ENCODE measurements around the gene MYEF2. TPM values are rescaled to one million over a fixed set of nuclear protein-coding genes. Genes with fewer than 3 reads are reported as not detected.

MYEF2 gene
- total and polyA plus RNA-seq, 2 experiments from 2014 or later = 62.0 to 79.7 TPM

DNA sequence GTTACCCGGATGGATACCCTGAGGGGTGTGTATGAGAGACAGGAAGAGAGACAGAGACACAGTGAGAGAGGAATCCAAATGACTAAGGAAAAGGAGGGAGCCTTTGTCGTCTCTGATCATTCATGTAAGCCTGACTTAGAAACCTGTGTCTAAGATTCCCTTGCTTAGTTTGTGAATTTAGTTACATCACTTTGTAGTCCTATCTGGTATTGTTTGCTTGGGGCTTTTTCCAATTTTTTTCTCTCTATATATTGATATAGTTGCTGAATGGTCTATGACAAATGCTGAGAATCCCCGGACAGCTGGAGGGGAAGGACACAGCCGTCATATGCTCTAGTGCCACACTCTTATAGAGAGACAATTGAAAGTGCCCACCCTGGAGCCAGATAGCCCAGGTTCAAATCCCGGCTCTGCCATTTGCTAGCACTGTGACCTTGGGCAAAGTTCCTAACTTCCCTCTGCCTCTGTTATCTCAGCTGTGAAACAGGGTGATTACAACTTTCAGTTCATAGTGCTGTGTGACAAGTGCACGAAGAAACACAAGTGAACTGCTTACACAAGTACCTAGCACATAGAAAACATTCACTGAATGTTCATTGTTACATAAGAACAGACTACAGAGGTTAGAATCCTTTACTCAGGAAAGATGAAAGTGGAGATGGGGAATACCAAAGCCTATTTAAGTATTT, 51.3 kb downstream of the MYEF2 start (continued):
- TF ChIP-seq, protein P1, sequence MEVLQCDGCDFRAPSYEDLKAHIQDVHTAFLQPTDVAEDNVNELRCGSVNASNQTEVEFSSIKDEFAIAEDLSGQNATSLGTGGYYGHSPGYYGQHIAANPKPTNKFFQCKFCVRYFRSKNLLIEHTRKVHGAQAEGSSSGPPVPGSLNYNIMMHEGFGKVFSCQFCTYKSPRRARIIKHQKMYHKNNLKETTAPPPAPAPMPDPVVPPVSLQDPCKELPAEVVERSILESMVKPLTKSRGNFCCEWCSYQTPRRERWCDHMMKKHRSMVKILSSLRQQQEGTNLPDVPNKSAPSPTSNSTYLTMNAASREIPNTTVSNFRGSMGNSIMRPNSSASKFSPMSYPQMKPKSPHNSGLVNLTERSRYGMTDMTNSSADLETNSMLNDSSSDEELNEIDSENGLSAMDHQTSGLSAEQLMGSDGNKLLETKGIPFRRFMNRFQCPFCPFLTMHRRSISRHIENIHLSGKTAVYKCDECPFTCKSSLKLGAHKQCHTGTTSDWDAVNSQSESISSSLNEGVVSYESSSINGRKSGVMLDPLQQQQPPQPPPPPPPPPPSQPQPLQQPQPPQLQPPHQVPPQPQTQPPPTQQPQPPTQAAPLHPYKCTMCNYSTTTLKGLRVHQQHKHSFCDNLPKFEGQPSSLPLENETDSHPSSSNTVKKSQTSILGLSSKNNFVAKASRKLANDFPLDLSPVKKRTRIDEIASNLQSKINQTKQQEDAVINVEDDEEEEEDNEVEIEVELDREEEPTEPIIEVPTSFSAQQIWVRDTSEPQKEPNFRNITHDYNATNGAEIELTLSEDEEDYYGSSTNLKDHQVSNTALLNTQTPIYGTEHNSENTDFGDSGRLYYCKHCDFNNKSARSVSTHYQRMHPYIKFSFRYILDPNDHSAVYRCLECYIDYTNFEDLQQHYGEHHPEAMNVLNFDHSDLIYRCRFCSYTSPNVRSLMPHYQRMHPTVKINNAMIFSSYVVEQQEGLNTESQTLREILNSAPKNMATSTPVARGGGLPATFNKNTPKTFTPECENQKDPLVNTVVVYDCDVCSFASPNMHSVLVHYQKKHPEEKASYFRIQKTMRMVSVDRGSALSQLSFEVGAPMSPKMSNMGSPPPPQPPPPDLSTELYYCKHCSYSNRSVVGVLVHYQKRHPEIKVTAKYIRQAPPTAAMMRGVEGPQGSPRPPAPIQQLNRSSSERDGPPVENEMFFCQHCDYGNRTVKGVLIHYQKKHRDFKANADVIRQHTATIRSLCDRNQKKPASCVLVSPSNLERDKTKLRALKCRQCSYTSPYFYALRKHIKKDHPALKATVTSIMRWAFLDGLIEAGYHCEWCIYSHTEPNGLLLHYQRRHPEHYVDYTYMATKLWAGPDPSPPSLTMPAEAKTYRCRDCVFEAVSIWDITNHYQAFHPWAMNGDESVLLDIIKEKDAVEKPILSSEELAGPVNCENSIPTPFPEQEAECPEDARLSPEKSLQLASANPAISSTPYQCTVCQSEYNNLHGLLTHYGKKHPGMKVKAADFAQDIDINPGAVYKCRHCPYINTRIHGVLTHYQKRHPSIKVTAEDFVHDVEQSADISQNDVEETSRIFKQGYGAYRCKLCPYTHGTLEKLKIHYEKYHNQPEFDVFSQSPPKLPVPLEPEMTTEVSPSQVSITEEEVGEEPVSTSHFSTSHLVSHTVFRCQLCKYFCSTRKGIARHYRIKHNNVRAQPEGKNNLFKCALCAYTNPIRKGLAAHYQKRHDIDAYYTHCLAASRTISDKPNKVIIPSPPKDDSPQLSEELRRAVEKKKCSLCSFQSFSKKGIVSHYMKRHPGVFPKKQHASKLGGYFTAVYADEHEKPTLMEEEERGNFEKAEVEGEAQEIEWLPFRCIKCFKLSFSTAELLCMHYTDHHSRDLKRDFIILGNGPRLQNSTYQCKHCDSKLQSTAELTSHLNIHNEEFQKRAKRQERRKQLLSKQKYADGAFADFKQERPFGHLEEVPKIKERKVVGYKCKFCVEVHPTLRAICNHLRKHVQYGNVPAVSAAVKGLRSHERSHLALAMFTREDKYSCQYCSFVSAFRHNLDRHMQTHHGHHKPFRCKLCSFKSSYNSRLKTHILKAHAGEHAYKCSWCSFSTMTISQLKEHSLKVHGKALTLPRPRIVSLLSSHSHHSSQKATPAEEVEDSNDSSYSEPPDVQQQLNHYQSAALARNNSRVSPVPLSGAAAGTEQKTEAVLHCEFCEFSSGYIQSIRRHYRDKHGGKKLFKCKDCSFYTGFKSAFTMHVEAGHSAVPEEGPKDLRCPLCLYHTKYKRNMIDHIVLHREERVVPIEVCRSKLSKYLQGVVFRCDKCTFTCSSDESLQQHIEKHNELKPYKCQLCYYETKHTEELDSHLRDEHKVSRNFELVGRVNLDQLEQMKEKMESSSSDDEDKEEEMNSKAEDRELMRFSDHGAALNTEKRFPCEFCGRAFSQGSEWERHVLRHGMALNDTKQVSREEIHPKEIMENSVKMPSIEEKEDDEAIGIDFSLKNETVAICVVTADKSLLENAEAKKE (CRISPR knock-in tag; IDR thresholded peaks at IDR 0.05) = no peak
- TF ChIP-seq EZH2phosphoT487 (IDR thresholded peaks at IDR 0.05; ENCODE audit: unreplicated experiment) (no peak), CREB1 (CRISPR knock-in tag; IDR thresholded peaks at IDR 0.05; ENCODE audit: low read depth) (no peak), STAT1 (IDR thresholded peaks at IDR 0.05; ENCODE audit: unreplicated experiment) (no peak)

DNA sequence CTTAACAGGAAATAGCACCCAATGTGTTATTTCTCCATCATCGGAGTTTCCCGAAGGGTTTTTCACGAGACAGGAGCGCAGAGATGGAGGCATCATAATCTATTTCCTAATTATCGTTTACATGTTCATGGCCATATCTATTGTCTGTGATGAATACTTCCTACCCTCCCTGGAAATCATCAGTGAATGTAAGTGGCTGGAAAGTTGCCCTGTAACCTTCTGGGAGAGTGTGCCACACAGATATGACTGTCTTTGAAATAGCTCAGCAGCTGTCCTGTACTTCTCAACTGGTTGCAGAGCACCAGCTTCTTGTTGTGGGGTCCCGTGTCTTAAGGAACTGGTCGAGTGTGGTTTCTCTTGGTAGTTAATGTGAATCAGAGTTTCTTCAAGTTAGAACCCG, 56.2 kb downstream of the MYEF2 start:
- no peaks in the 10 kb centered on the region for H3K79me2 ChIP-seq (replicated peaks; ENCODE audit: insufficient read depth)
- TF ChIP-seq, protein P2, sequence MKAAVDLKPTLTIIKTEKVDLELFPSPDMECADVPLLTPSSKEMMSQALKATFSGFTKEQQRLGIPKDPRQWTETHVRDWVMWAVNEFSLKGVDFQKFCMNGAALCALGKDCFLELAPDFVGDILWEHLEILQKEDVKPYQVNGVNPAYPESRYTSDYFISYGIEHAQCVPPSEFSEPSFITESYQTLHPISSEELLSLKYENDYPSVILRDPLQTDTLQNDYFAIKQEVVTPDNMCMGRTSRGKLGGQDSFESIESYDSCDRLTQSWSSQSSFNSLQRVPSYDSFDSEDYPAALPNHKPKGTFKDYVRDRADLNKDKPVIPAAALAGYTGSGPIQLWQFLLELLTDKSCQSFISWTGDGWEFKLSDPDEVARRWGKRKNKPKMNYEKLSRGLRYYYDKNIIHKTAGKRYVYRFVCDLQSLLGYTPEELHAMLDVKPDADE (IDR thresholded peaks at IDR 0.05) = no peak
- TF ChIP-seq ZNF331 (CRISPR knock-in tag; IDR thresholded peaks at IDR 0.05; ENCODE audit: low read depth) (no peak), CREB1 (CRISPR knock-in tag; IDR thresholded peaks at IDR 0.05; ENCODE audit: low read depth) (no peak), POLR2AphosphoS5 (IDR thresholded peaks at IDR 0.05; ENCODE audit: low read depth) (no peak)
- TF ChIP-seq, protein P3, sequence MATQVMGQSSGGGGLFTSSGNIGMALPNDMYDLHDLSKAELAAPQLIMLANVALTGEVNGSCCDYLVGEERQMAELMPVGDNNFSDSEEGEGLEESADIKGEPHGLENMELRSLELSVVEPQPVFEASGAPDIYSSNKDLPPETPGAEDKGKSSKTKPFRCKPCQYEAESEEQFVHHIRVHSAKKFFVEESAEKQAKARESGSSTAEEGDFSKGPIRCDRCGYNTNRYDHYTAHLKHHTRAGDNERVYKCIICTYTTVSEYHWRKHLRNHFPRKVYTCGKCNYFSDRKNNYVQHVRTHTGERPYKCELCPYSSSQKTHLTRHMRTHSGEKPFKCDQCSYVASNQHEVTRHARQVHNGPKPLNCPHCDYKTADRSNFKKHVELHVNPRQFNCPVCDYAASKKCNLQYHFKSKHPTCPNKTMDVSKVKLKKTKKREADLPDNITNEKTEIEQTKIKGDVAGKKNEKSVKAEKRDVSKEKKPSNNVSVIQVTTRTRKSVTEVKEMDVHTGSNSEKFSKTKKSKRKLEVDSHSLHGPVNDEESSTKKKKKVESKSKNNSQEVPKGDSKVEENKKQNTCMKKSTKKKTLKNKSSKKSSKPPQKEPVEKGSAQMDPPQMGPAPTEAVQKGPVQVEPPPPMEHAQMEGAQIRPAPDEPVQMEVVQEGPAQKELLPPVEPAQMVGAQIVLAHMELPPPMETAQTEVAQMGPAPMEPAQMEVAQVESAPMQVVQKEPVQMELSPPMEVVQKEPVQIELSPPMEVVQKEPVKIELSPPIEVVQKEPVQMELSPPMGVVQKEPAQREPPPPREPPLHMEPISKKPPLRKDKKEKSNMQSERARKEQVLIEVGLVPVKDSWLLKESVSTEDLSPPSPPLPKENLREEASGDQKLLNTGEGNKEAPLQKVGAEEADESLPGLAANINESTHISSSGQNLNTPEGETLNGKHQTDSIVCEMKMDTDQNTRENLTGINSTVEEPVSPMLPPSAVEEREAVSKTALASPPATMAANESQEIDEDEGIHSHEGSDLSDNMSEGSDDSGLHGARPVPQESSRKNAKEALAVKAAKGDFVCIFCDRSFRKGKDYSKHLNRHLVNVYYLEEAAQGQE (IDR thresholded peaks at IDR 0.05; ENCODE audit: unreplicated experiment) = no peak
- TF ChIP-seq, protein P4, sequence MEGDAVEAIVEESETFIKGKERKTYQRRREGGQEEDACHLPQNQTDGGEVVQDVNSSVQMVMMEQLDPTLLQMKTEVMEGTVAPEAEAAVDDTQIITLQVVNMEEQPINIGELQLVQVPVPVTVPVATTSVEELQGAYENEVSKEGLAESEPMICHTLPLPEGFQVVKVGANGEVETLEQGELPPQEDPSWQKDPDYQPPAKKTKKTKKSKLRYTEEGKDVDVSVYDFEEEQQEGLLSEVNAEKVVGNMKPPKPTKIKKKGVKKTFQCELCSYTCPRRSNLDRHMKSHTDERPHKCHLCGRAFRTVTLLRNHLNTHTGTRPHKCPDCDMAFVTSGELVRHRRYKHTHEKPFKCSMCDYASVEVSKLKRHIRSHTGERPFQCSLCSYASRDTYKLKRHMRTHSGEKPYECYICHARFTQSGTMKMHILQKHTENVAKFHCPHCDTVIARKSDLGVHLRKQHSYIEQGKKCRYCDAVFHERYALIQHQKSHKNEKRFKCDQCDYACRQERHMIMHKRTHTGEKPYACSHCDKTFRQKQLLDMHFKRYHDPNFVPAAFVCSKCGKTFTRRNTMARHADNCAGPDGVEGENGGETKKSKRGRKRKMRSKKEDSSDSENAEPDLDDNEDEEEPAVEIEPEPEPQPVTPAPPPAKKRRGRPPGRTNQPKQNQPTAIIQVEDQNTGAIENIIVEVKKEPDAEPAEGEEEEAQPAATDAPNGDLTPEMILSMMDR (conservative IDR thresholded peaks at IDR 0.05; ENCODE audit: low read depth in 2 of 2) = no peak
- H3K4me1 ChIP-seq (ENCODE audit: insufficient read depth) = no peaks in the 10 kb centered on the region
- H3K4me2 ChIP-seq = no peak overlapping the region
- no peaks in the 10 kb centered on the region for H4K20me1 ChIP-seq (replicated peaks; ENCODE audit: insufficient read depth)
- no peak overlapping the region for H3K4me3 ChIP-seq
- no peaks in the 10 kb centered on the region for H3K36me3 ChIP-seq (ENCODE audit: insufficient read depth)
- DNase-seq (ENCODE audit: low spot score) (no peak), ATAC-seq (no peak)
- Mint-ChIP-seq H3K27me3 (ENCODE audit: insufficient read depth, low read depth, poor library complexity) (no peaks in the 10 kb centered on the region), H3K27ac (no peak overlapping the region), H3K9me3 (no peaks in the 10 kb centered on the region), H3K36me3 (ENCODE audit: low read depth) (no peaks in the 10 kb centered on the region), H3K4me3 (no peak overlapping the region), H3K4me1 (peaks cover 13% of the 10 kb centered on the region; the same call in 2 of the 3 replicates)
- H3K27ac ChIP-seq (ENCODE audit: low read depth) = no peak overlapping the region
- no peaks in the 10 kb centered on the region for H3K9me2 ChIP-seq (ENCODE audit: insufficient read depth)
- H3K27me3 ChIP-seq (ENCODE audit: insufficient read depth) = no peaks in the 10 kb centered on the region
- no peak overlapping the region for H2AFZ ChIP-seq
- no peaks in the 10 kb centered on the region for H3F3A ChIP-seq (replicated peaks; ENCODE audit: low read depth)

All from GM23338 (cell line).